ENCODE measurements around the gene POMT2. TPM values are rescaled to one million over a fixed set of nuclear protein-coding genes. Genes with fewer than 3 reads are reported as not detected.

POMT2 gene
- total RNA-seq, 1 donor from 2014 or later, result 13.4 TPM

DNA sequence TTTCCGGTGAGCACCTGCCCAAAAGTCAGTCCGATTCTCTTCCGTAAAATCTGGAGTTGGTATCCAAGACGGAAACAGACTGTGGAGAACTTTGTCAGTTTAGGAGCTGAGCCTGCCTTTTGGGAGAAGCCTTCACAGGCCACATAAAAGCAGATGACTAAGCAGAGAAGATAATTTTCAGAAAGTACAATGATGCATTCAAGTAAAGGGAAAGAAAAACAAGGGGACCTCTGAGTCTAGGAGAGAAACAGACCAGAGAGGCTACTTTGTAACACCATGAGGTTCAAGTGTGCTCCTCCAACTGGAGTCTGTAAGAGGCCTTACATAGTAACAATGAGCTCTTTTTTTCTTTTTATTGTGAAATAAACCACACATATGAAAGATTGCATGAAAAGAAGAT lies 35.1 kb upstream of the POMT2 start:
- intact Hi-C loops (cut with micrococcal nuclease), result no loop called here
- no peak overlapping the region for H3K4me3 ChIP-seq
- no peak for DNase-seq
- no peak overlapping the region for H3K27ac ChIP-seq (replicated peaks)
- no peaks in the 10 kb centered on the region for H3K27me3 ChIP-seq (ENCODE audit: low read depth)
- H3K9me3 ChIP-seq (replicated peaks), result no peaks in the 10 kb centered on the region
- H3K4me1 ChIP-seq, result no peaks in the 10 kb centered on the region
- peaks cover 2% of the 10 kb centered on the region for H3K36me3 ChIP-seq
- TF ChIP-seq, protein P1, sequence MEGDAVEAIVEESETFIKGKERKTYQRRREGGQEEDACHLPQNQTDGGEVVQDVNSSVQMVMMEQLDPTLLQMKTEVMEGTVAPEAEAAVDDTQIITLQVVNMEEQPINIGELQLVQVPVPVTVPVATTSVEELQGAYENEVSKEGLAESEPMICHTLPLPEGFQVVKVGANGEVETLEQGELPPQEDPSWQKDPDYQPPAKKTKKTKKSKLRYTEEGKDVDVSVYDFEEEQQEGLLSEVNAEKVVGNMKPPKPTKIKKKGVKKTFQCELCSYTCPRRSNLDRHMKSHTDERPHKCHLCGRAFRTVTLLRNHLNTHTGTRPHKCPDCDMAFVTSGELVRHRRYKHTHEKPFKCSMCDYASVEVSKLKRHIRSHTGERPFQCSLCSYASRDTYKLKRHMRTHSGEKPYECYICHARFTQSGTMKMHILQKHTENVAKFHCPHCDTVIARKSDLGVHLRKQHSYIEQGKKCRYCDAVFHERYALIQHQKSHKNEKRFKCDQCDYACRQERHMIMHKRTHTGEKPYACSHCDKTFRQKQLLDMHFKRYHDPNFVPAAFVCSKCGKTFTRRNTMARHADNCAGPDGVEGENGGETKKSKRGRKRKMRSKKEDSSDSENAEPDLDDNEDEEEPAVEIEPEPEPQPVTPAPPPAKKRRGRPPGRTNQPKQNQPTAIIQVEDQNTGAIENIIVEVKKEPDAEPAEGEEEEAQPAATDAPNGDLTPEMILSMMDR (IDR thresholded peaks at IDR 0.05; ENCODE audit: borderline replicate concordance), result no peak

DNA sequence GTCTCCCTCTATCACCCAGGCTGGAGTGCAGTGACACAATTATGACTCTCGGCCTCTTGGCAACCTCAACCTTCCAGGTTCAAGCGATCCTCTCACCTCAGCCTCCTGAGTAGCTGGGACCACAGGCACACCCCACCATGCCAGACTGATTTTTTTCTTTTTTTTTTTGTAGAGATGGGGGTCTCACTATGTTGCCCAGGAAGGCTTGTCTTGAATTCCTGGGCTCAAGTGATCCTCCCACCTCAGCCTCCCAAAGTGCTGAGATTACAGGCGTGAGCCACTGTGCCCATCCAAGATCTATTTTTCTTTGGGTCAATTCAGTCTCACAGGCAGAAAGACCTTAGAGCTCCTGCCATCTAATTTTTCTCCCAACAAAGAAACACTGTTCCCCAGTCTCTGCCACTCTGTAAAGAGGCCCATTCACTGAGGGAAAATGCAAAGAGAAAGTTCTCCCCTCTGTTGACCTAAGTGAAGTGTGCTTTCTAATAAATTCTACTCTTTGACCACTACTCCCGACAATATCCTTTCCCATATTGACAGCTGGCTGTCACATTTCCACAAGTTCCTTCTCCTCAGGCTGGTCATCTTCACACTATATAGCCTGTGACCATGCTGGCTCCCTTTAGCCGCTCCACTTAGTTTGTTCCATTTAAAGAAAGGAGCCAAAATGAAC lies 32.9 kb upstream of the POMT2 start:
- no peaks in the 10 kb centered on the region for H3K4me1 ChIP-seq
- H3K27me3 ChIP-seq (ENCODE audit: low read depth), result no peaks in the 10 kb centered on the region
- TF ChIP-seq, protein P1 (IDR thresholded peaks at IDR 0.05; ENCODE audit: borderline replicate concordance), result no peak

DNA sequence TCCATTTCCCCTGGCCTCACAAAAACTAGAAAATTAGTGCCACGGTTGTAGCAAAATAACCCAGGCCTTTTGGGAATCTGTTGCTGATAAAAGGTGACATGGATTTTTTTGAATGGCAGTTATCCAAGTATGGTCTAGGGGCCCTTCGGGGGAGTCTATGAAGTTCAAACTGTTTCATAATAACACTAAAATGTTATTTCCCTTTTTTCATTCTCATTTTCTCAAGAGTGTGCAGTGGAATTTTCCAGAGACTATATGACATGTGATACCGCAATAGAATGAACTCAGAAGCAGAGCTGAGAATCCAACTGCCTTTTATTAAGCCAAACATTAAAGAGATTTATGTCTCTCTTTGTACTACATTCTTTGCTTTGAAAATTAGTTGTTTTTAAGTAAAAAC lies 27.1 kb upstream of the POMT2 start:
- DNase-seq, result no peak

More for the DNA sequence above, 32.9 kb upstream of the POMT2 start:
- Histone ChIP-seq H3K9me3 (replicated peaks) (no peaks in the 10 kb centered on the region), H3K36me3 (peaks cover 16% of the 10 kb centered on the region), H3K27ac (replicated peaks) (no peak overlapping the region), H3K4me3 (no peak overlapping the region)
- DNase-seq, result no peak
- intact Hi-C loops (cut with micrococcal nuclease), result no loop called here

DNA sequence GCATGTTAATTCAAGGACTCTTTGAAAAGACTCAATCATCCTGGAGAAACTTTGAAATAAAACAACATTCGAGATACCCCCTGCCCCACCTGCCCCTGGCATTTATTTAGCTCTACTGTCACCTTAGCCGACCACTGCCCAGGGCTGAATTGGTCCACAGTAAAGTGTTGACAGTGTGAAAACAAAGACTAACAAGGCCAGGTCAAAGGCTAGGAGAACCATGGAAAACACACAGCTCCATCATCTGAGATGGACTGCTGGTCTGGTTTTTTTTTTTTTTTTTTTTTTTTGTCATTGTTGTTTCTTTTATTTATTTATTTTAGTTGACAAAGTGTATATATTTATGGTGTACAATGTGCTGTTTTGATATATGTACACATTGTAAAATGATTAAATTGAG lies 25.8 kb upstream of the POMT2 start:
- Histone ChIP-seq H3K27ac (replicated peaks) (no peak overlapping the region), H3K36me3 (peaks cover 31% of the 10 kb centered on the region), H3K4me3 (no peak overlapping the region), H3K27me3 (ENCODE audit: low read depth) (no peaks in the 10 kb centered on the region), H3K4me1 (no peaks in the 10 kb centered on the region), H3K9me3 (replicated peaks) (no peaks in the 10 kb centered on the region)
- DNase-seq, result no peak
- TF ChIP-seq, protein P1 (IDR thresholded peaks at IDR 0.05; ENCODE audit: borderline replicate concordance), result no peak
- intact Hi-C loops (cut with micrococcal nuclease), result no loop called here

More for the DNA sequence above, 27.1 kb upstream of the POMT2 start:
- TF ChIP-seq, protein P1 (IDR thresholded peaks at IDR 0.05; ENCODE audit: borderline replicate concordance), result no peak
- Histone ChIP-seq H3K36me3 (peaks cover 24% of the 10 kb centered on the region), H3K4me1 (no peaks in the 10 kb centered on the region), H3K4me3 (no peak overlapping the region), H3K9me3 (replicated peaks) (no peaks in the 10 kb centered on the region), H3K27me3 (ENCODE audit: low read depth) (no peaks in the 10 kb centered on the region), H3K27ac (replicated peaks) (no peak overlapping the region)
- intact Hi-C loops (cut with micrococcal nuclease), result no loop called here

DNA sequence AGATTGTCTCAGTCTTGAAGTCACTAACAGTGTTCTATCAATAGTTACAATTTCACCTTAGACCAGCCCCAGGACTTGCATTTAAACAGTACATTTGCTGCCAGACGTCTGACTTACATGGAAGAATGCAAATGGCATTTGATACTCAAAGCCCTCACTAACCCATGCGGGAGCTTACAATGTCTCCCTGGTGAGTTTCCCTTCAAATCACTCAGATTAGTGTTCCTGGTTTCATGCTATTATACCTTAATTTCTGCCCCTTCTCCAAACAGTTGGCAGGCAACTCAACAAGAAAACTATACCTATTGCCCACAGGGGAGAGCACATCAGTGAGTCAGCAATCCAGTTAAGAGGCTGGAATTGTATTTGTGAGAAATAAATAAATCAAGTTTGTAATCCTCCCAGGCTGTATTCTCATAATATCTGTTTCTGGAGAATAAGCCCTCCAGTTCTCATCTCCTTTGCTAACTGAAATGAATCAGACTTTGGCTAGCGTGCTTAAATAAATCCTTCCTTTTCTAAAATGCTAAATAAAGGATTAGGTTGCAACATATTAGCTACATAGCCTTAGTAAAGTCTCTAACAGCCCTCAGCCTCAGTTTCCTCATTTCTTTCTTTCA lies 23.8 kb upstream of the POMT2 start:
- Histone ChIP-seq H3K9me3 (replicated peaks) (no peaks in the 10 kb centered on the region), H3K27ac (replicated peaks) (no peak overlapping the region), H3K4me3 (no peak overlapping the region), H3K36me3 (peaks cover 35% of the 10 kb centered on the region), H3K27me3 (ENCODE audit: low read depth) (no peaks in the 10 kb centered on the region), H3K4me1 (no peaks in the 10 kb centered on the region)
- intact Hi-C loops (cut with micrococcal nuclease), result no loop called here
- no peak for DNase-seq
- TF ChIP-seq, protein P1 (IDR thresholded peaks at IDR 0.05; ENCODE audit: borderline replicate concordance), result no peak

Measured in left ventricle myocardium inferior (tissue), 1 donor.